NCI-H1694 treated with DMSO at 0.1 percent for 48 hours (cell line): Measurements from ENCODE around the gene LILRB3.
"Not testable (repeated sequence)": the region's sequence is repeated elsewhere in the genome, so short reads cannot be mapped to it uniquely, and the experiment has no call there.

ENCODE experiments used
- DNase-seq: peaks from one replicate; lab custom pipeline; 2025; lab: John Stamatoyannopoulos, UW

The LILRB3 gene

GRCh38 chr19:54242646-54243045 is 19.8 kb upstream of the LILRB3 start, which contains the start of gene LILRA6:
Gene LILRA6 (minus strand): TSS chr19:54242790.
- not testable (repeated sequence) for DNase-seq

DNA sequence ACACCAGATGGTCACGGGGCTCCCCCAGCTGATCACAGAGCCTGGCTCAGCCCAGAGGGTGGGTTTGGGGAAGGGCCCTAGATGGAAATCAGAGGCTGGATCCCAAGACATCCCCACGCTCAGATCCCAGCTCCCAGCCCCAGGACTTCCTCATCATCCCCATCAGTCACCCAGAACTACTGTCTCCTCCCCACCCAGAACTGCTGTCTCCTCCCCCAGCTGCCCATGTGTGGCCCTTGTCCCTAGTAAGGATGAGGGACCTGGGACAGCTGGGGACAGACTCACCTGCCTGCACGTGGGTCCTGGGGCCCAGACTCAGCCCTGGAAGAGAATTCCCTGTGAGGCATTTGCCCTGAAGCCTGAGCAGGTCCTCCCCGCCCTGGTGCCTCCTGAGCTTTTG is 19.4 kb upstream of the LILRB3 start:
- DNase-seq, result not testable (repeated sequence)

DNA sequence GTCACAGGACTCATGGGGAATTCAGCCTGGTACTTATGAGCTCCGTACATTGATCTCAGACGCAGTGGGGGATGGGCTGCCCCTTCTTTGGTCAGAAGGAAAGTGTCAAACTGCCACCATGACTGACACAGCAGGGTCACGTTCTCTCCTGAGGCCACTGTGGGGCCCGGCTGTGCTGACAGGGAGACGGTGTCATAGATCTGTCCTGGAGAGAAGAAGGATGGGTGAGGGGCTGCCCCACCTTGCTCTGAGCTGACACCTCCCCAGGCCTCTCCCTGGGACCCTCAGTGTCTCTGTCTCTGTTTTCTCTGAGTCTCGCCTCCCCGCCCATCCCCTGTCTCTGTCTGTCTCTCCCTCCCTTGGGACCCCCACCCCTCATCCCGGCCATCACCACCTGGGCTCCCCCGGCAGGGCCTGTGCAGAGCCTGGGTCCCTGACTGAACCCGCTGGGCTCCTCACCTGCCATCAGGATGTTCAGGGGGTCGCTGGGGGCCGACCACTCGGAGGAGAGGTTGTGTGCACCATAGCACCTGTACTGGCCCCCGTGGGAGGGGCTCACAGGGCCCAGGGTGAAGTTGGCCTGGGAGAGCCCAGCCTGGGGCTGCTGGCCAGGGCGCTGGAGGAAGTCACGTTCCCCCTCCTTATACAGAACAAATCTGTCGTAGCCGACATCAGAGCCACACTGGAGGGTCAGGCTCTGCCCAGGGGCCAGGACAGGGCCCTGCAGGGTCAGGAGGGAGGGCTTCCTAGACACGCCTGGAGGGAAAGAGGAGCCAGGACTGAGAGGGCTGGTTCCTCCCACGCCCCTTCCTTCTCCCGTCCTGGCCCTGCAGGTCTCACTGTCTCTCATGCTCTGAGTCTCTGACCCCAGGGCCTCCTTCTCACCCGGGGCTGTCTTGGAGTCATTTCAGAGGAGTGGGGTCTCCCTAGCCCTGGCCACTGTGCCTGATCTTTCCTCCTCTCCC is 17.8 kb upstream of the LILRB3 start:
- not testable (repeated sequence) for DNase-seq

DNA sequence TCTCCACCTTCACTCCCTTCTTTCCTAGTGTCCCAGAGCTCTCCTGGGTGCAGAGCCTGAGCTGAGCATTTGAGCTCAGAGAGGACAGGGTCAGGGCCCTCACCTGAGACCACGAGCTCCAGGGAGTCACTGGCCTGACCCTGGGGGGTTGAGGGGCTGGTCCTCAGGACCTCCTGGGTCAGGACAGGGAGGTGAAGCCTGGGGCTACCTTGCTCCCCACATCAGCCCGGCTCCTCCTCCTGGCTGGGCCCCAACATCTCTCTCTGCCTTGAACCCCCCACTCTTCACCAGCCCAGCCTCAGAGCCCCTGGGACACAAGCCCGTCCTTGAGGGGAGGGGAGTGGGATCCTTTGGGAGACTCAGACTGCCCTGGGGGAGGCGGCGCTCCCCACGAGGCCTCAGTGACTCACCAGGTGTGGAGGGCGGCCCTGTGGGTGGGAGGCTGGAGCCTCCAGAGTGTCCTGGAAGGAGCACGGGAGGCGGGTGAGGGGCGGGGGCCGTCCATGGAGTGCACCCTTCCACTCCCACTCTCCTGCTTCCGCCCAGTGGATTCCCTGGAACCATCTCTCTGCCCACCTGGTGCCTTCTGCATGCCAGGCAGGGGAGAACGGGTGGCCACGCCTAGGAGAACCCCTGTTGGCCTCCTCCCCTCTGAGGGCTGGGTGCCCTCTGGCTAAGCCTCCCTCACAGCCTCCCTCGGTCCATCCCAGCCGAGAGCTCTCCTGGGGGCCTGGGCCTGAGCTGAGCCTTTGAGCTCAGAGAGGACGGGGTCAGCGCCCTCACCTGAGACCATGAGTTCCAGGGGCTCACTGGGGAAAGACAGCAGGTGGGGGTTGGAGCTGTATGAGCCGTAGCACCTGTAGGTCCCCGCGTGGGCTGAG is 16.9 kb upstream of the LILRB3 start:
- DNase-seq, result not testable (repeated sequence)

GRCh38 chr19:54233941-54234340 is 11.1 kb upstream of the LILRB3 start:
- DNase-seq, result no peak

- peak; percentile 38 for DNase-seq
Measured at GRCh38 chr19:54231077-54231931, 8.5 kb upstream of the LILRB3 start.

DNA sequence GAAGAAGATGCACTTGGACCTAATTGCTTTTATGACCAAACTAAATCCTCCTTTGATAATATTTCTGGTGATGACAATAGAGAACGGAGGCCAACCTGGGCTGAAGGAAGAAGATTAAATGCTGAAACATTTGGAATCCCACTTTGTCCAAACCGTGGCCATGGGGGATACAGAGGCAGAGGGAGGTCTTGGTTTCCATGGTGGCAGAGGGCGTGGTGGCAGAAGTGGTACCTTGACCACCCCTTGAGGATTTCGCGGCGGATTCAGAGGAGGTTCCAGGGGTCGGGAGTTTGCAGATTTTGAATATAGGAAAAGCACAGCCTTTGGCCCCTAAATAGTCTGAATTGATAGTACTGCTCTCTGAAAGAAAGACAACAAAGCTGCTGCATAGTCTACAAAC is 7.2 kb upstream of the LILRB3 start:
- DNase-seq, result no peak

DNA sequence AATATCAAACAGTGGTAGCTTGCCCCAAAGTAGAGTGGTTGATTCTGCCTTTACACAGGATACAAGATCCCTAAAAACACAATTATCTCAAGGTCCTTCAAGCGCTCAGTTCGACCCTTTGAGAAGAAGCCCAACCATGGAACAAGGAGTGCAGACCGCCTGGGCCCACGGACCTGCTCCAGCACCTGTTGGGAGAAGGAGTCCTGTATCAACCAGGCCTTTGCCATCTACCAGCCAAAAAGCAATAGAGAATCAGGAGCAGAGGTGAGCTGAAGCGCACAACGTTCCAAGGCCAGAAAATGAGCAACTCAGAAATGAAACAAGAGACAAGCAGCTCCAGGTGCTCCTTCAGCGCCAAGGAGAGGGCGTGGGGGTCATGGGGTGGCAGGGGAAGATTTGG is 6.3 kb upstream of the LILRB3 start:
- no peak for DNase-seq

GRCh38 chr19:54224619-54225018 is 1.8 kb upstream of the LILRB3 start:
- DNase-seq, result not testable (repeated sequence)

GRCh38 chr19:54223937-54224281 is 1.1 kb upstream of the LILRB3 start:
- DNase-seq, result not testable (repeated sequence)

- DNase-seq, result not testable (repeated sequence)
Measured at GRCh38 chr19:54223277-54223936, 600 bp upstream of the LILRB3 start.

GRCh38 chr19:54221947-54222346 is 860 bp downstream of the LILRB3 start:
- not testable (repeated sequence) for DNase-seq

- DNase-seq, result not testable (repeated sequence)
Measured at GRCh38 chr19:54219702-54220101, 3.1 kb downstream of the LILRB3 start.

DNA sequence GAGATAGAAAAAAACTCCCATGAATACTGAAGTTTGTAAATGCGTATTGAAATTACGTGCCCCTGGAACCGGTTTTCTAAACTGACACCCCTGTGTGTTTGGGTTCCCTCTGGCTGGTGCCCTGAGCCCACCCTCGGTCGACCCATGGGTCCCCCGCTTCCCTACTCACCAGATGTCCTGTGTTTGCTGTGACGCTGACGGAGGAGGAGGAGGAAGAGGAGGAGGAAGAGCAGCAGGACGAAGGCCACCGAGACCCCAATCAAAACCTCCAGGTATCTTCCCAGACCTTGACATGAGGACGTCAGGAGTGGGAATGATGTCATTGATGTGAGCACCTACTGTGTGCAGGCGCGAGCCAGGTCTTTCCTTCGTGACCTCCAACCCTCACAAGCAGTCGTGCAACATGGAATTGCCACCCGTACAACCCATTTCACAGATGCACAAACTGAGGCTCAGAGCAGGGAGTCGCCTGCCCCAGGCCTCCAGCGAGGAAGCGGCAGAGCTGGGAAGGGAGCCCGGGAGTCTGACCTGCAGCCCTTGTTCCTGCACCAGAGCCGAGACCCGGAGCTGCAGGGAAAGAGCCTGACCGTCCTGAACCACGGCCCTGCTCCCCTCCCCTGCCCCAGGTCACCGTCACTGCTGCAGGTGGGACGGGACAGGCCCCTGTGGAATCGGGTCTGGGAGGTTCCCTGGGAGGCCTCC is 3.7 kb downstream of the LILRB3 start:
- DNase-seq, result no peak

DNA sequence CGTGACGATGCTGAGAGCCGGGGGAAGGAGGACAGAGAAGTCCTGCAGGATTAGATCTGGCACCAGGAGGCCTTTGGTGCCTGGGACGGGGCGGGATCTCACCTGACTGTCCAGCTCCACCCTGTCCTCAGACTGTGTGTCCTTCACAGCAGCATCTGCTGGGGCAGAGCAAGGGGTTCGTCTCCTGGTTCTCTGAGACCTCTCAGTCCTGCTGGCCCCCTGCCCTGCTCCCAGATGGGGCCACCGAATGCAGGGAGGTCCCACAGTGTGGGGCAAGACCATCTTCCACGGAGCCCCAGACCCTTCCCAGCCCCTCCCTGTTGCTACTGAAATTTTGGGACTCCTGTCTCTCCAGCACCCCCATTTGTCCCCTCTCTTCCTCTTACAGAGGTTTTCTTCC is 4.5 kb downstream of the LILRB3 start:
- DNase-seq, result no peak

DNA sequence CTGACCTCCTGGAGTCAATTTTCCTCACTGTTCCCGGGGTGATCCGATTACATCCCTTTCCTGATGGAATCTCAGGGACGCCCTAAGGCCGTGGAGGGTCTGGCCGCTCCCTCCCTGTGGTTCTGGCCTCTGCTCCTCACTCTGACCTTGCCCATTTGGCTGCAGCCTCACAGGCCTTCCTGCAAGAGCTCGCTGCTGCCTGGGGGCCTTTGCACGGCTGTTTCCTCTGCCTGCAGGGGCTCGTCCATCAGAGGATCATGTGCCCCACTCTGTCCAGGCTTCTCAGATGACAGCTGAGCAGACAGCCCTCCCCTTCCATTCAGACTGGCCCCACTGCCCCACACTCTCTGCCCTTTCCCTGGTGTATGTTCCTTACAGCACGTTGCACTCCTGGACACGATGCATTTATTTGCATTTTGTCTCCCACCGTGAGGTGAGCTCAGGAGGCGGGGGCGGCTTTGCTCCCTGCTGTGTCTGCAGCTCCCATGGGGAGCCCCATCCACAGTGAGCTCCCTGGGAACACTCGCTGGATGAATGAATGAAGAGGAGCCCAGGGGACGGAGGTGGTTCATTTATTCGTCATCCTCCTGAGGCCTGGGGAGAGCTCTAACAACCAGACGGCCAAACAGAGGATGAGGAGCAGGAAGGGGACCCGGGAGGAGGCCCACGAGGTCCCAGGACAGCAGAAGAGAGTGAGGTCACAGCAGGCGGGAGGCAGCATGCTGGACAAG is 5.1 kb downstream of the LILRB3 start:
- DNase-seq, result not testable (repeated sequence)

DNA sequence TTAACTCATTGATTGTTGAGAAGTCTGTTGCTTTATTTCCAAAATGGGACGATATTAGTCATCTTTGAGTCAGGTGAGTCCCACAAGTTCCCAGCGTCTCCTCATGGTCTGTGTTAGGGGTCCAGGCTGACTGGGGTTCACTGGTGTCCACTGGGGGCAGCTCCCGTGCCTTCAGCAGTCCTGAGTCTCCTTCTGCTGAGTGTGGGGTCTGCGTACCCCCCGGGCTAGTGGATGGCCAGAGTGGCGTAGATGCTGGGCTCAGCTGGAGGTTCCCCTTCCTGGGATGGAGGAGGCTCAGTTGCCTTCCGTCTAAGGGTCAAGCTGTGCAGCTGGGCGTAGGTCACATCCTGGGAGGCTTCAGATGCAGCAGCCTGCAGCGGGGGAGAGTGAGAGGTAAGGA is 5.9 kb downstream of the LILRB3 start:
- no peak for DNase-seq

DNA sequence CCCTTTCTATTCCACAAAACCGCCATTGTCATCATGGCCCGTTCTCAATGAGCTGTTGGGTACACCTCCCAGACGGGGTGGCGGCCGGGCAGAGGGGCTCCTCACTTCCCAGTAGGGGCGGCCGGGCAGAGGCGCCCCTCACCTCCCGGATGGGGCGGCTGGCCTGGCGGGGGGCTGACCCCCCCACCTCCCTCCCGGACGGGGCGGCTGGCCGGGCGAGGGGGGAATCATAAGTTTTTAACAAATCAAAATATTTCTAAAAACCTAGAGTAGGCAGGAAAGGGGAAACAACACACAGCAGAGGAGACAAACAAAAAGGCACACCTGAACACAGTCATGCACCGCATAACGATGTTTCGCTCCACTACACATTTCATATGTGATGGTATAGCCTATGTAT is 8.1 kb downstream of the LILRB3 start:
- not testable (repeated sequence) for DNase-seq

GRCh38 chr19:54214217-54214616 is 8.6 kb downstream of the LILRB3 start:
- DNase-seq, result not testable (repeated sequence)

GRCh38 chr19:54211235-54211634 is 11.6 kb downstream of the LILRB3 start:
- DNase-seq, result no peak
